Measurements from ENCODE around the gene BMP2. TPM values are rescaled to one million over a fixed set of nuclear protein-coding genes. Genes with fewer than 3 reads are reported as not detected.

BMP2 gene
- total RNA-seq, 2 experiments from 2014 or later: not detected

DNA sequence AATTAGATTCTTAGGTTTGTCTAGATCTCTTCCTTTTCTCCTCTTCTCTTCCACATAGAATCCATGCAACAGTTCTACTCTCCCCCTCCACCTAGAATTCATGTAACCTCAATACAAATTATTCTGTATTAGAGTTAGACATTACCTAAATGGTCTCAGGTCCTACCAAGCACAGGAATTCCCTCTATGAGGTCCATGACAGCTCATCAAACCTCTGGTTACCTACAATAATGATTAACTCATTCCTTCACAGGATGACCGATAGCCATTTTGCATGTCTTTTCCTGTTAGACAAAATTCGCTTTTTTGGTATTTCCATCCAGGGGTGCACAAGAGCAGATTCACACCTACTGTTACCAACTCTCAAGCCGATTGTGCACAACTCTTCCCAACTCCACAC lies 27.4 kb upstream of the BMP2 start:
- ChIA-PET POLR2A (no interaction called here), CTCF (no interaction called here)
- peaks cover 5% of the 10 kb centered on the region for H3K9me3 Mint-ChIP-seq
- H3K27ac Mint-ChIP-seq: no peak overlapping the region
- no peaks in the 10 kb centered on the region for H3K36me3 Mint-ChIP-seq (ENCODE audit: low read depth)
- H3K4me1 Mint-ChIP-seq (ENCODE audit: low read depth): no peaks in the 10 kb centered on the region
- intact Hi-C loops (cut with micrococcal nuclease): no loop called here
- H3K4me3 Mint-ChIP-seq: no peak overlapping the region
- H3K27me3 Mint-ChIP-seq: no peaks in the 10 kb centered on the region
- TF ChIP-seq, protein P1, sequence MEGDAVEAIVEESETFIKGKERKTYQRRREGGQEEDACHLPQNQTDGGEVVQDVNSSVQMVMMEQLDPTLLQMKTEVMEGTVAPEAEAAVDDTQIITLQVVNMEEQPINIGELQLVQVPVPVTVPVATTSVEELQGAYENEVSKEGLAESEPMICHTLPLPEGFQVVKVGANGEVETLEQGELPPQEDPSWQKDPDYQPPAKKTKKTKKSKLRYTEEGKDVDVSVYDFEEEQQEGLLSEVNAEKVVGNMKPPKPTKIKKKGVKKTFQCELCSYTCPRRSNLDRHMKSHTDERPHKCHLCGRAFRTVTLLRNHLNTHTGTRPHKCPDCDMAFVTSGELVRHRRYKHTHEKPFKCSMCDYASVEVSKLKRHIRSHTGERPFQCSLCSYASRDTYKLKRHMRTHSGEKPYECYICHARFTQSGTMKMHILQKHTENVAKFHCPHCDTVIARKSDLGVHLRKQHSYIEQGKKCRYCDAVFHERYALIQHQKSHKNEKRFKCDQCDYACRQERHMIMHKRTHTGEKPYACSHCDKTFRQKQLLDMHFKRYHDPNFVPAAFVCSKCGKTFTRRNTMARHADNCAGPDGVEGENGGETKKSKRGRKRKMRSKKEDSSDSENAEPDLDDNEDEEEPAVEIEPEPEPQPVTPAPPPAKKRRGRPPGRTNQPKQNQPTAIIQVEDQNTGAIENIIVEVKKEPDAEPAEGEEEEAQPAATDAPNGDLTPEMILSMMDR (IDR thresholded peaks at IDR 0.05): no peak
- no peak for ATAC-seq
- DNase-seq: no peak

DNA sequence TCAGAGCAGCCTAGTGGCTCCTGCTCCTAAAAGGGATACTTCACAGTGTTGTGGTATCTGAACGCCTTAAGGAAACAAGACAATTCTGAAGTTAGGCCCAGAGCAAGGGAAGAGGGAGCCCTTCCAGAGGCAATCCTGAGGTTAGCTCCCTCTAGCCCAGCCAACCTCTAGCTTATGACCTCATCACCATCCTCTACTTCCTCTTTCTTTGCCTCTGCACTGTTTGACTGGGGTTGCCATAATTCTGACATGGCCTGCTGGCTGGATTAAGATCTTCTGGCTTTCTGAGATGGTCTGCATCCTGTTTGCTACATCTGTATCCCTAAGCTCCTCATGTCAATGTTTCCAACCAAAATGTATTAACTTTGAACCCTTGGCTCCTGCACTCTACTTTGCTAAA lies 23.3 kb upstream of the BMP2 start:
- no peak for DNase-seq
- POLR2A ChIA-PET: no interaction called here
- Mint-ChIP-seq H3K4me3 (no peak overlapping the region), H3K27ac (no peak overlapping the region), H3K27me3 (no peaks in the 10 kb centered on the region), H3K36me3 (ENCODE audit: low read depth) (no peaks in the 10 kb centered on the region), H3K9me3 (peaks cover 4% of the 10 kb centered on the region), H3K4me1 (ENCODE audit: low read depth) (no peaks in the 10 kb centered on the region)
- TF ChIP-seq, protein P1 (IDR thresholded peaks at IDR 0.05): no peak
- no peak for ATAC-seq
- CTCF ChIA-PET: no interaction called here
- intact Hi-C loops (cut with micrococcal nuclease): no loop called here

DNA sequence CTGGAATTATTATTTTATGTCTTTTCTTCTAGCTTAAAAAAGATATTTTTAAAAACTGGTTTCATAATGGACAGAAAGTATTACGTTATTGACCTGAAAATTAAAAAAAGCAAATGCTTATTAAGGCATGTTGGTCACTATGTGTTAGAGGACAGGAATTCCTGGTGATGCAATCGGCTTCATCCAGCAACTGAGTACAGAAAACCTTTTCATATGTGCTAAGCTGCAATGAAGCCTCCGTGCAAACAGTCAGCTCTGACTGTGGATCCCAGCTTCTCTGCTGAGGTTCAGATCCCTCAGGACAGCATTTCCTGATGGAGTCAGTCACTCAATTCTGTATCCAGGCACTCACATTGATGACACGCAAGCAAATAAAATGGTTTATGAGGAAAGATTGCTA lies 22.7 kb upstream of the BMP2 start:
- intact Hi-C loops (cut with micrococcal nuclease): no loop called here
- H3K27me3 Mint-ChIP-seq: no peaks in the 10 kb centered on the region
- ChIA-PET POLR2A (no interaction called here), CTCF (no interaction called here)
- H3K4me1 Mint-ChIP-seq (ENCODE audit: low read depth): no peaks in the 10 kb centered on the region
- DNase-seq (no peak), ATAC-seq (no peak)
- no peaks in the 10 kb centered on the region for H3K36me3 Mint-ChIP-seq (ENCODE audit: low read depth)
- H3K27ac Mint-ChIP-seq: no peak overlapping the region
- no peak overlapping the region for H3K4me3 Mint-ChIP-seq
- H3K9me3 Mint-ChIP-seq: peaks cover 4% of the 10 kb centered on the region
- TF ChIP-seq, protein P1 (IDR thresholded peaks at IDR 0.05): no peak

DNA sequence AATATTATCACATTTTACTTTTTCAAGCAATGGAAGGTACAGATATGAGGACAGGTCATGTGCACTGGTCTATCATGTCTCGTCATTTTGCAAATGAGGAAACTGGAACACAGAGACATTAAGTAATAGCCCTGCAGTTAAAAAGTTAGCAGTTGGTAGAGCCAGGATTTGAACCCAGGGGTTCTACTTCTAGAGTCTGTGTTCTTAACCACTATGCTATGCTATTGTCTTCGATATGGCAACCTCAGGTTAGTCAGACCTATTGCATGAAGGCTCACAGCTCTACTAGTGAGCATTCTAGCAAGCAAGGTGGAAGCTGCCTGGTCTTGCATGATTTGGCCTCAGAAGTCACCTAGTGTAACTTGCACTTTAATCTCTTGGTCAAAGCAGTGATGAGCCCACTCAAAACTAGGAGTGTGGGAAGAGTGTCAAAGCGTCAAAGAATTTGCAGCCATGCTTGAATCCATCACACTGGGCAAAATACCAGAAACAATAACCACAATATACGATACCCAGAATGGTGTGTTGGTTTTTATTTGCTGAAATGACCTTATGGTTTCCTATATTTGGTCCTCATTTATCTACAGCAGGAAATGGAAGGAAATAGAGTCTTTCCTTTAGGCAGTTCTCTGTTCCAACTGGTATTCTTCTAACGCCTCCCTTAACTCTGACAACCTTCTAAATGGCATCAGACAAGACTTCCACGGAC lies 20.4 kb upstream of the BMP2 start:
- ChIA-PET CTCF (no interaction called here), POLR2A (no interaction called here)
- H3K36me3 Mint-ChIP-seq (ENCODE audit: low read depth): no peaks in the 10 kb centered on the region
- intact Hi-C loops (cut with micrococcal nuclease): no loop called here
- H3K27me3 Mint-ChIP-seq: no peaks in the 10 kb centered on the region
- H3K9me3 Mint-ChIP-seq: peaks cover 2% of the 10 kb centered on the region
- H3K4me1 Mint-ChIP-seq (ENCODE audit: low read depth): no peaks in the 10 kb centered on the region
- H3K4me3 Mint-ChIP-seq: no peak overlapping the region
- H3K27ac Mint-ChIP-seq: no peak overlapping the region
- TF ChIP-seq, protein P1 (IDR thresholded peaks at IDR 0.05): no peak
- ATAC-seq (no peak), DNase-seq (no peak)

DNA sequence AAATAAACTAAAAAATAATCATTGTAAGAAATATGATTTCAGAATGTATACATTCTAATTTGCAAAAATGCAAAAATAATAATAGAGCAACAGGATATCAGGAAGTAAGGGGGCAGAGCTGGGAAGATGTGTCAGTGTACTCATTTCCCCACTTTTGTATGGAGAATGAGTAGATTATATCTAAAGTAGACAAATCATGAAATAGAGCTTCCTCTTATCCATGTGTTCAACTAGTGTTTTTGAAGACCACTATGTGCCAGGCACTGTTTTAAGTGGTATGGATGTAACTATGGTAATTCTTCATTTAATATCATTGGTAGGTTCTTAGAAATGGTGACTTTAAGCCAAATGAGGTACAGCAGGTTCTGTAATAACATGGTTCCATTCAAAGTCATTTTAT lies 17.0 kb upstream of the BMP2 start:
- Mint-ChIP-seq H3K9me3 (peaks cover 13% of the 10 kb centered on the region), H3K27ac (no peak overlapping the region), H3K36me3 (ENCODE audit: low read depth) (no peaks in the 10 kb centered on the region), H3K27me3 (no peaks in the 10 kb centered on the region), H3K4me1 (ENCODE audit: low read depth) (no peaks in the 10 kb centered on the region), H3K4me3 (no peak overlapping the region)
- ATAC-seq (no peak), DNase-seq (no peak)
- ChIA-PET POLR2A (no interaction called here), CTCF (no interaction called here)
- TF ChIP-seq, protein P1 (IDR thresholded peaks at IDR 0.05): no peak
- intact Hi-C loops (cut with micrococcal nuclease): no loop called here

All from activated CD8-positive, alpha-beta T cell treated with anti-CD3 and anti-CD28 coated beads for 36 hours (primary cell).